IMR-90 (cell line): Measurements from ENCODE around the gene CD300C. TPM values are rescaled to one million over a fixed set of nuclear protein-coding genes. Genes with fewer than 3 reads are reported as not detected.

ENCODE experiments used
- ATAC-seq: fragments of 200-7000 bp; cut with Tn5 transposase; 2 replicates; pipeline ENCODE4 v1.9.1; 2020; ENCODE audit warnings: low read depth, mild to moderate bottlenecking, moderate library complexity
- BruUV-seq: library from RNA; stranded (reverse); fragments of 400-500 nt; replicated peaks from 2 replicates; lab custom pipeline; 2021; lab: Mats Ljungman, UMichigan
- CTCF ChIA-PET: fragments of 300-600 bp; formaldehyde crosslinking; extraction: SDS; loops from one replicate; lab custom pipeline; 2021; ENCODE audit warnings: antibody characterized with exemption; lab: Yijun Ruan, JAX
- POLR2A ChIA-PET: fragments of 300-600 bp; sonication (Branson Sonifier 250); formaldehyde crosslinking; loops from one replicate; lab custom pipeline; 2022; ENCODE audit warnings: antibody characterized with exemption; ENCODE audit not compliant: unreplicated experiment; lab: Charles Lee
- DNase-seq: peaks from one replicate; pipeline ENCODE4 v3.0.0; 2013
- H2AFZ ChIP-seq: replicated peaks from 2 replicates; pipeline ENCODE3; 2013; ENCODE audit warnings: low read length, mild to moderate bottlenecking; ENCODE audit not compliant: poor library complexity
- H2AK5ac ChIP-seq: 2 replicates; pipeline ENCODE4 v1.6.1; 2013; ENCODE audit warnings: low read depth, low read length, inconsistent platforms
- H2AK9ac ChIP-seq: replicated peaks from 2 replicates; pipeline ENCODE3; 2013; ENCODE audit warnings: mild to moderate bottlenecking, low read depth, low read length, moderate library complexity; ENCODE audit not compliant: poor library complexity
- H2BK120ac ChIP-seq: 2 replicates; pipeline ENCODE4 v1.6.1; 2013; ENCODE audit warnings: low read depth, low read length, inconsistent platforms
- H2BK15ac ChIP-seq: 3 replicates; pipeline ENCODE4 v1.6.1; 2013; ENCODE audit warnings: low read depth, low read length, inconsistent platforms
- H2BK20ac ChIP-seq: 2 replicates; pipeline ENCODE4 v1.6.1; 2013; ENCODE audit warnings: low read depth, mild to moderate bottlenecking, inconsistent platforms, low read length, moderate library complexity
- H2BK5ac ChIP-seq: 2 replicates; pipeline ENCODE4 v1.6.1; 2013; ENCODE audit warnings: mild to moderate bottlenecking, low read depth, low read length, inconsistent platforms; ENCODE audit not compliant: poor library complexity, severe bottlenecking
- H3K14ac ChIP-seq: replicated peaks from 2 replicates; pipeline ENCODE4 v1.6.1; 2013; ENCODE audit warnings: low read depth, low read length, inconsistent platforms
- H3K18ac ChIP-seq: 2 replicates; pipeline ENCODE4 v1.6.1; 2013; ENCODE audit warnings: low read depth, low read length, control low read depth
- H3K23ac ChIP-seq: 2 replicates; pipeline ENCODE4 v1.6.1; 2013; ENCODE audit warnings: low read depth, low read length, inconsistent platforms
- H3K27ac ChIP-seq: 2 replicates; pipeline ENCODE4 v1.5.1; 2013; ENCODE audit warnings: mild to moderate bottlenecking, control low read depth, low read length; ENCODE audit not compliant: insufficient read depth
- H3K27me3 ChIP-seq: 2 replicates; pipeline ENCODE4 v1.6.1; 2013; ENCODE audit warnings: low read length; ENCODE audit not compliant: control insufficient read depth, insufficient read depth
- H3K36me3 ChIP-seq: 2 replicates; pipeline ENCODE4 v1.6.1; 2013; ENCODE audit warnings: low read length, mixed read lengths; ENCODE audit not compliant: control insufficient read depth, insufficient read depth
- H3K4ac ChIP-seq: 2 replicates; pipeline ENCODE4 v1.6.1; 2013; ENCODE audit warnings: low read depth, low read length, inconsistent platforms
- H3K4me1 ChIP-seq: 2 replicates; pipeline ENCODE4 v1.6.1; 2013; ENCODE audit warnings: low read length, mixed read lengths; ENCODE audit not compliant: control insufficient read depth, insufficient read depth
- H3K4me2 ChIP-seq: 2 replicates; pipeline ENCODE4 v1.6.1; 2013; ENCODE audit warnings: low read depth, mild to moderate bottlenecking, control low read depth, low read length, moderate library complexity
- H3K4me3 ChIP-seq: 2 replicates; pipeline ENCODE4 v1.5.1; 2013; ENCODE audit warnings: low read depth, mild to moderate bottlenecking, control low read depth, low read length, moderate library complexity; ENCODE audit not compliant: insufficient read depth
- H3K56ac ChIP-seq: 2 replicates; pipeline ENCODE4 v1.6.1; 2013; ENCODE audit warnings: low read length, inconsistent platforms; ENCODE audit not compliant: insufficient read depth; ENCODE audit errors: extremely low read depth
- H3K79me1 ChIP-seq, 2 experiments: 2 replicates each; pipeline ENCODE4 v1.6.1; 2013; ENCODE audit warnings: low read length in 2 of 2, inconsistent platforms in 1 of 2, low read depth in 1 of 2
- H3K9ac ChIP-seq: 2 replicates; pipeline ENCODE4 v1.6.1; 2013; ENCODE audit warnings: low read depth, low read length, control low read depth
- H3K9me1 ChIP-seq: 2 replicates; pipeline ENCODE4 v1.6.1; 2013; ENCODE audit warnings: low read length, inconsistent platforms; ENCODE audit not compliant: insufficient read depth
- H3K9me3 ChIP-seq: 2 replicates; pipeline ENCODE4 v1.6.1; 2013; ENCODE audit warnings: low read length; ENCODE audit not compliant: control insufficient read depth, insufficient read depth
- H4K20me1 ChIP-seq: 2 replicates; pipeline ENCODE4 v1.6.1; 2013; ENCODE audit warnings: low read length, inconsistent platforms; ENCODE audit not compliant: insufficient read depth
- H4K5ac ChIP-seq: 2 replicates; pipeline ENCODE4 v1.6.1; 2013; ENCODE audit warnings: mild to moderate bottlenecking, low read depth, low read length, control low read depth
- H4K8ac ChIP-seq, 2 experiments: 2 replicates each; pipeline ENCODE4 v1.6.1; 2013; ENCODE audit warnings: low read depth in 2 of 2, low read length in 2 of 2, control low read depth in 1 of 2, inconsistent platforms in 1 of 2
- H4K91ac ChIP-seq: 2 replicates; pipeline ENCODE4 v1.6.1; 2013; ENCODE audit warnings: low read depth, low read length, inconsistent platforms; ENCODE audit not compliant: insufficient read depth
- BHLHE40 ChIP-seq: fragments of 150-350 bp; IDR thresholded peaks from 2 replicates; pipeline ENCODE4 v1.6.1; 2016; ENCODE audit warnings: mild to moderate bottlenecking, low read depth, low read length
- CEBPB ChIP-seq: IDR thresholded peaks from 2 replicates; pipeline ENCODE4 v1.6.1; 2012; ENCODE audit warnings: low read depth, low read length, improper control_type of control experiment
- CHD1 ChIP-seq: IDR thresholded peaks from 2 replicates; pipeline ENCODE4 v1.6.1; 2012; ENCODE audit warnings: low read depth, low read length, improper control_type of control experiment
- FOS ChIP-seq: fragments of 150-350 bp; IDR thresholded peaks from 2 replicates; pipeline ENCODE4 v1.6.1; 2016; ENCODE audit warnings: low read depth, low read length
- MAFK ChIP-seq: IDR thresholded peaks from 2 replicates; pipeline ENCODE4 v1.6.1; 2012; ENCODE audit warnings: low read depth, low read length, improper control_type of control experiment
- MAZ ChIP-seq: IDR thresholded peaks from 2 replicates; pipeline ENCODE4 v1.6.1; 2012; ENCODE audit warnings: low read depth, mild to moderate bottlenecking, low read length, improper control_type of control experiment, moderate library complexity, borderline replicate concordance
- MXI1 ChIP-seq: IDR thresholded peaks from 2 replicates; pipeline ENCODE4 v1.6.1; 2012; ENCODE audit warnings: low read depth, mild to moderate bottlenecking, low read length, moderate library complexity, borderline replicate concordance
- NFE2L2 ChIP-seq: fragments of 150-350 bp; IDR thresholded peaks from 2 replicates; pipeline ENCODE4 v1.6.1; 2016; ENCODE audit warnings: low read depth, mild to moderate bottlenecking, low read length
- POLR2A ChIP-seq: IDR thresholded peaks from 2 replicates; pipeline ENCODE4 v1.6.1; 2012; ENCODE audit warnings: mild to moderate bottlenecking, low read depth, low read length
- RAD21 ChIP-seq: IDR thresholded peaks from 2 replicates; pipeline ENCODE4 v1.6.1; 2012; ENCODE audit warnings: low read length, improper control_type of control experiment
- RCOR1 ChIP-seq: IDR thresholded peaks from 2 replicates; pipeline ENCODE4 v1.6.1; 2012; ENCODE audit warnings: mild to moderate bottlenecking, low read length, improper control_type of control experiment; ENCODE audit not compliant: insufficient replicate concordance
- RFX5 ChIP-seq: IDR thresholded peaks from 2 replicates; pipeline ENCODE4 v1.8.0; 2012; ENCODE audit warnings: low read depth, mild to moderate bottlenecking, low read length, moderate library complexity
- SMC3 ChIP-seq: fragments of 150-350 bp; IDR thresholded peaks from 2 replicates; pipeline ENCODE4 v1.6.1; 2016; ENCODE audit warnings: low read depth, mild to moderate bottlenecking, antibody characterized with exemption, low read length, moderate library complexity
- WGBS, 2 experiments: methylation state at CpG; one replicate each; pipeline versions ENCODE4 v1.1.5 to v1.1.7; 2013; ENCODE audit warnings: missing lambda C conversion rate in 2 of 2; ENCODE audit not compliant: insufficient read length in 1 of 2; ENCODE audit errors: extremely low coverage in 2 of 2; 5-methylcytosine and 5-hydroxymethylcytosine counted together
- dilution Hi-C: fragments of 300-500 bp; cut with HindIII; formaldehyde crosslinking; loops from one replicate; pipeline ENCODE4 v1.14.3; 2018; ENCODE audit warnings: low sequenced_read_pairs; ENCODE audit not compliant: unreplicated experiment
- in situ Hi-C: fragments of 300-500 bp; cut with MboI; formaldehyde crosslinking; loops from 3 replicates; pipeline ENCODE4 v1.14.3; 2019; ENCODE audit warnings: low sequenced_read_pairs, inconsistent platforms, mixed read lengths
- intact Hi-C: fragments of 100-400 bp; cut with micrococcal nuclease; formaldehyde crosslinking; loops from 2 replicates; pipeline ENCODE4 v1.10.0; 2022
- polyA plus RNA-seq, 3 experiments: library from polyadenylated mRNA; depleted of rRNA; stranded (reverse); fragments of >200 nt; gene quantifications; 2 replicates each; pipeline ENCODE4 v1.2.3, GENCODE V29; 2012; ENCODE audit warnings: low replicate concordance in 1 of 3
- total RNA-seq: library from RNA; depleted of rRNA; stranded (reverse); fragments of >200 nt; gene quantifications from 2 replicates; pipeline ENCODE4 v1.2.3, GENCODE V29; 2012
- TF ChIP-seq, protein P1 (sequence below): fragments of 150-350 bp; IDR thresholded peaks from 2 replicates; pipeline ENCODE4 v1.6.1; 2016; ENCODE audit warnings: low read depth, mild to moderate bottlenecking, low read length, moderate library complexity, borderline replicate concordance
- TF ChIP-seq, protein P2 (sequence below): fragments of 150-350 bp; IDR thresholded peaks from 2 replicates; pipeline ENCODE4 v1.6.1; 2017; ENCODE audit warnings: mild to moderate bottlenecking, antibody characterized with exemption, low read length, low read depth
- TF ChIP-seq, protein P3 (sequence below): conservative IDR thresholded peaks from 2 replicates; pipeline ENCODE4 v1.5.1; 2012; ENCODE audit warnings: mild to moderate bottlenecking, low read depth, low read length, improper control_type of control experiment

Gene CD300C
- total and polyA plus RNA-seq, 2 of the 4 experiments (the other 2 are of a cell fraction) = not detected

DNA sequence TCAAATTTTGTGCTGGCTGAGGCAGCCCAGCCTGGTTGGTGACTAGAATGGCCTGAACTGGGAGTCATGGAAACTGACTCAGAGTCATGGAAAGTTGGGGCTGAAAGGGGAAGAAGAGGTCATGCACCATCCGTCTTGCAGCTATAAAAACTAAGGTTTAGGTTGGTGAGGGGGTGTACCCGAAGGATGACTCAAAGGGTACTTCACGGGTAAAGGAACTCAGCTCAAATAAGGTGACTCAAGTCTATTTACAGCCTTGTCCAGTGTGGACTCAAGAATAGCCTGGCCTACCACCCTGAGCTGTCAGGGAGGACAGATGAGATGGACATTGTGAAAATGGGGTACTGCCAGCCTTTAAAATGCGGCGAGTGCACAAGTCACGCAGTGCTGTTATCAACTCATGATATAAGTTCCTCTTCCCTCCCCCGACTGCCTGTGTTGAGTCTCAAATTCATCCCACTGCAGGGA lies 33.3 kb downstream of the CD300C start:
- BruUV-seq = no TSS peak

More for the DNA sequence above, 33.3 kb downstream of the CD300C start:
- H2BK5ac ChIP-seq = no peak overlapping the region
- TF ChIP-seq NFE2L2 (no peak), MAFK (no peak), FOS (no peak), BHLHE40 (no peak), RAD21 (no peak), CHD1 (no peak), SMC3 (no peak), CEBPB (no peak), MXI1 (no peak), RFX5 (no peak), POLR2A (no peak), MAZ (no peak), RCOR1 (no peak)
- TF ChIP-seq, protein P1, sequence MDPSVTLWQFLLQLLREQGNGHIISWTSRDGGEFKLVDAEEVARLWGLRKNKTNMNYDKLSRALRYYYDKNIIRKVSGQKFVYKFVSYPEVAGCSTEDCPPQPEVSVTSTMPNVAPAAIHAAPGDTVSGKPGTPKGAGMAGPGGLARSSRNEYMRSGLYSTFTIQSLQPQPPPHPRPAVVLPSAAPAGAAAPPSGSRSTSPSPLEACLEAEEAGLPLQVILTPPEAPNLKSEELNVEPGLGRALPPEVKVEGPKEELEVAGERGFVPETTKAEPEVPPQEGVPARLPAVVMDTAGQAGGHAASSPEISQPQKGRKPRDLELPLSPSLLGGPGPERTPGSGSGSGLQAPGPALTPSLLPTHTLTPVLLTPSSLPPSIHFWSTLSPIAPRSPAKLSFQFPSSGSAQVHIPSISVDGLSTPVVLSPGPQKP = no peak
- TF ChIP-seq, protein P2, sequence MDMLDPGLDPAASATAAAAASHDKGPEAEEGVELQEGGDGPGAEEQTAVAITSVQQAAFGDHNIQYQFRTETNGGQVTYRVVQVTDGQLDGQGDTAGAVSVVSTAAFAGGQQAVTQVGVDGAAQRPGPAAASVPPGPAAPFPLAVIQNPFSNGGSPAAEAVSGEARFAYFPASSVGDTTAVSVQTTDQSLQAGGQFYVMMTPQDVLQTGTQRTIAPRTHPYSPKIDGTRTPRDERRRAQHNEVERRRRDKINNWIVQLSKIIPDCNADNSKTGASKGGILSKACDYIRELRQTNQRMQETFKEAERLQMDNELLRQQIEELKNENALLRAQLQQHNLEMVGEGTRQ = no peak
- TF ChIP-seq, protein P3, sequence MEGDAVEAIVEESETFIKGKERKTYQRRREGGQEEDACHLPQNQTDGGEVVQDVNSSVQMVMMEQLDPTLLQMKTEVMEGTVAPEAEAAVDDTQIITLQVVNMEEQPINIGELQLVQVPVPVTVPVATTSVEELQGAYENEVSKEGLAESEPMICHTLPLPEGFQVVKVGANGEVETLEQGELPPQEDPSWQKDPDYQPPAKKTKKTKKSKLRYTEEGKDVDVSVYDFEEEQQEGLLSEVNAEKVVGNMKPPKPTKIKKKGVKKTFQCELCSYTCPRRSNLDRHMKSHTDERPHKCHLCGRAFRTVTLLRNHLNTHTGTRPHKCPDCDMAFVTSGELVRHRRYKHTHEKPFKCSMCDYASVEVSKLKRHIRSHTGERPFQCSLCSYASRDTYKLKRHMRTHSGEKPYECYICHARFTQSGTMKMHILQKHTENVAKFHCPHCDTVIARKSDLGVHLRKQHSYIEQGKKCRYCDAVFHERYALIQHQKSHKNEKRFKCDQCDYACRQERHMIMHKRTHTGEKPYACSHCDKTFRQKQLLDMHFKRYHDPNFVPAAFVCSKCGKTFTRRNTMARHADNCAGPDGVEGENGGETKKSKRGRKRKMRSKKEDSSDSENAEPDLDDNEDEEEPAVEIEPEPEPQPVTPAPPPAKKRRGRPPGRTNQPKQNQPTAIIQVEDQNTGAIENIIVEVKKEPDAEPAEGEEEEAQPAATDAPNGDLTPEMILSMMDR = no peak
- no peak overlapping the region for H3K23ac ChIP-seq
- no peak overlapping the region for H2AFZ ChIP-seq
- H4K91ac ChIP-seq = no peak overlapping the region
- no peaks in the 10 kb centered on the region for H4K20me1 ChIP-seq
- H2BK15ac ChIP-seq = no peak overlapping the region
- no peaks in the 10 kb centered on the region for H3K9me1 ChIP-seq
- no peak for ATAC-seq
- H3K36me3 ChIP-seq = no peaks in the 10 kb centered on the region
- H3K27me3 ChIP-seq = no peaks in the 10 kb centered on the region
- peaks cover 34% of the 10 kb centered on the region for H3K9me3 ChIP-seq
- no peak overlapping the region for H2AK9ac ChIP-seq
- no peak overlapping the region for H3K27ac ChIP-seq
- POLR2A ChIA-PET = no interaction called here
- no peak overlapping the region for H3K18ac ChIP-seq
- H2BK20ac ChIP-seq = no peak overlapping the region
- H4K8ac ChIP-seq = no peak overlapping the region
- no peak overlapping the region for H3K56ac ChIP-seq
- intact Hi-C loops (no loop called here), dilution Hi-C loops (no loop called here), in situ Hi-C loops (no loop called here)
- no peak overlapping the region for H4K5ac ChIP-seq
- no peak overlapping the region for H3K4me2 ChIP-seq
- no peak overlapping the region for H3K4me3 ChIP-seq
- no peak overlapping the region for H3K14ac ChIP-seq
- no peak overlapping the region for H2AK5ac ChIP-seq
- H3K4me1 ChIP-seq = no peaks in the 10 kb centered on the region
- H3K79me1 ChIP-seq = no peaks in the 10 kb centered on the region
- CTCF ChIA-PET = no interaction called here
- 42% methylated on average over 2 of the region's 7 CpGs; no CpG with 5 or more reads in 1 of the 2 experiments for WGBS, 2 experiments
- no peak for DNase-seq
- H3K9ac ChIP-seq = no peak overlapping the region
- no peak overlapping the region for H2BK120ac ChIP-seq
- H3K4ac ChIP-seq = no peak overlapping the region
